Measurements from ENCODE around the gene NAV2.

NAV2 gene

DNA sequence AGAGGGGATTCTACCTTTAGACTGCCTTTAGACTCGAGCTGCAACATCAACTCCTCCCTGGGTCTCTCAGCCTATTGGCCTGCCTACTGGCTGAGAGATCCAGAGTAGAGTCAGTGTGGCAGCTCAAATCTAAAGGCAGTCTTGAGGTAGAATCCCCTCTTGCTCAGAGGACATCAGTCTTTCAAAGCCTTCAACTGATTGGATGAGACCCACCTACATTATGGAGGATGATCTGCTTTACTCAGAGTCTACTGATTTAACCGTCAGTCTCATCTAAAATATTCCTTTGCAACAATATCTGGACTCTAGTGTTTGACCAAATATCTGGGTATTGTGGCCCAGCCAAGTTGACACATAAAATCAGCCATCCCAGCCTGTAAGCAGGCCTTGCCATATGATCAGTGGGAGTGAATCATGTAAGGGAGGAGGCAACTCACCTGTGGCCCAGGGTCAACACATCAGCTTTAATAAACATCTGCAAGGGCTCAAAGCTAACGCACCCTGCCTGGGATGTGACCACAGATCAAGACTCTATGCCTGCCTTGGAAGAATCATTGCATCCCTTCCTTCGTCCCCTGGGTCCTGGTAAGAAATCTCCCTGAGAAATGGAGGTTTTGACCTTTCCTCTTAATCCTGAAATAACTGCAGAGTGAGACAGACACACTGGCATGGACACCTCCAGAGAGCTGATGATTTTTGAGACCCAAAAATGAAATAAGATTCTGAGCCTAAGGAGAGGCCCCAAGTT, 249.6 kb downstream of the NAV2 start:
- DNase-seq, result no peak

GRCh38 chr11:19962801-19963175, 250.2 kb downstream of the NAV2 start:
- no peak for DNase-seq

GRCh38 chr11:19963697-19964387, 251.2 kb downstream of the NAV2 start:
- DNase-seq, result peak; percentile 5

DNA sequence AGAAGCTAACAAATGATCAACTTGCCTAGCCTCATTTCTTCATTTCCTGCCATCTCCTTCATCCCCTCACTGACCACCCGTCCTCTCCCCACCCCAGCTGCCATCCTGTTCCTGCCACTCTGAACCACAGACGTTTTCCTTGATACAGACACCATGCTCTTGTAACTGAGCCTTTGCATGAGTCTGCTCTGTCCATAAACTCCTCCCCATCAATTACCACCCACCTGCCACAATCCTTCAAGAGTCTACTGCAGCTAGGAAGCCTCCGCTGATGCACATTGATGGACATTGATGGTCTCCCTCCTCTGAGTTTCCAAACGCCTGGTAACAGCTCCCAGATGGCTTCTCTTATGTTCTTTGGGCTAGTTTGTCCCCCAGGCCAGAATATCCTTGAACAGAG, 253.8 kb downstream of the NAV2 start:
- no peak for DNase-seq

GRCh38 chr11:19966927-19967326, 254.3 kb downstream of the NAV2 start:
- DNase-seq, result no peak

DNA sequence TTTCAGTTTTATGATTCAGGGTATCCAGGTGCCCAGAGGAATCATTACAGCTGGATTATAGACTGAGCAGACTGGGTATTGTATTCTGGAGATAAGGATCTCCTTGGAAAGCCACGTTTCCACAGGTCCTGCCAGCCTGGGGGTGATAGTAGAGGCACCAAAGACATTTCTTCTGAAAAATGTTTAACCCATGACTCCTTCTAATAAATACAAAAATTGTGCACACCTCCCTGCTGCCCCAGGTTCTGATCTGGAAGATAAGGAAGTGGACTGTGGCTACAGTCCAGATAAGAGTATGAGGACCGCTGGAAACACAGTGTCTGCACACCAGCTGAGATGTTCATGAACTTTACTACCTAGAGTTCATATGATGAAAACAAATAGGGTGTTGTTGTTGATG, 255.2 kb downstream of the NAV2 start:
- DNase-seq, result no peak

GRCh38 chr11:19968860-19969259, 256.2 kb downstream of the NAV2 start:
- no peak for DNase-seq

- peak; percentile 25 for DNase-seq
These were observed 258.3 kb downstream of the NAV2 start for GRCh38 chr11:19970944-19971343.

DNA sequence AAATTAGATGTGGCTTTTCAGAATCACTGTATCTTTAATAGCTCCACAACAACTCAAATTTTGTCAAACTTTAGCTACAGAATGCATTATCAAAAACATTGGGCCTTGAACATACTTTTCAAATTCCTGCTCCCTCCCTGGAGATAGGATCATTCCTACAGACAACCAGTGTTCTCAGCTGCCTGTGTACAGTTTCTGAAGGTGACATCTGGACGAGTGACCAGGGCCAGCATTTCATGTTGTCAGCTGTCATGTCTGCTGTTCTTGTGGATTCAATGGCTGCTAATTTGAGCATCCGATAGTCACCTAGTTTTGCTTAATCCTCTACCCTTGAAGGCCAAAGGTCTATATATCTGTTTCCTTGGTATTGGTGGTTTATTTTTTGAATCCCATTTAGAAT, 259.5 kb downstream of the NAV2 start:
- DNase-seq, result no peak

- no peak for DNase-seq
These were observed 260.0 kb downstream of the NAV2 start for GRCh38 chr11:19972651-19973050.

DNA sequence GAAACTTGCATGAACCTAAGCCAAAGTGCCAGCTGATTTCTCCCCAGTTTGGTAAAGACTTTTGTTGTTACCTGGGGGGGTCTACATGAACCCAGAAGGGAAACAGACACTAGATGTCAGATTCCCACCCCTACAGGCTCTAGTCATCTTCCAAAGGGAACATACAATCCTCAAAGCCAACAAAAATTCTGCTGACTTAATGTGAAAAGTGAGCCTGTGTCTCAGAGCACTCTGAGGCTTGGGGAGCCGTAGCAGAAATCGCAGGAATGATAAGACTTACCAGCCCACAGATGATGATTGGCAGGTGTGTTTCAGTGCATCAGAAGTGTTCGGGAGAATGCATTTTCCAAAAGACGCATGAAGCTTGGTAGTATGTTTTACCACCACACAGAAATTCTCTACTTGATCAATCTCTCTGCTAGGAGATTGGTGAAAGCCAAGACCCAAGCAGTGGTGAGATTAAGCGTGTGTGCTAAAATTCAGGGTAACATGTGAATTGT, 260.5 kb downstream of the NAV2 start:
- no peak for DNase-seq

- DNase-seq, result no peak
These were observed 262.2 kb downstream of the NAV2 start for GRCh38 chr11:19974886-19975285.

DNA sequence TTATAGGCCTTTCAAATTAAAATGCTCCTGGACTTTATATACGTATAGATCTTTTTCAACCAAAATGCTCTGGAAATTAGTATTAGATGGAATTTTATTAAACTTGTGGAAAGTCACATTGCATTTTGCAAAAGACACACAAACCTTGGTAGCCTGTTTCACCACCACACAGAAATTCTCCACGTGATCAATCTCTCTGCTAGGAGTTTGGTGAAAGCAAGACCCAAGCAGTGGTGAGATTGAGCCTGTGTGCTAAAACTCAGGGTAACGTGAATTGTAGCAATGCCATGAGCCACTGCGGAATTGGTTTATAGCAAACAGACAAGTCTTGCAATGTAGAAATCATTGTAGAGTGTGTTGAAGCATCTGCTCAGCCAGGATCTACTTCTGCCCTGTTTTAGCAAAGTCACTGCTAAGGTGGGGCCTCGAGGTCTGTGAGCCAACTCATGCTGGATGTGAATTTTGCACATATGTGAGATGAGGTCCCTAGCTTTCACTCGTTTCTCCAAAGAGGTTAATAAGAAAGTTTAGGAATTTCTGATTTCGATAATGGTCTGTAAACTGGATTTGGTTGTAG, 262.9 kb downstream of the NAV2 start:
- DNase-seq, result no peak

DNA sequence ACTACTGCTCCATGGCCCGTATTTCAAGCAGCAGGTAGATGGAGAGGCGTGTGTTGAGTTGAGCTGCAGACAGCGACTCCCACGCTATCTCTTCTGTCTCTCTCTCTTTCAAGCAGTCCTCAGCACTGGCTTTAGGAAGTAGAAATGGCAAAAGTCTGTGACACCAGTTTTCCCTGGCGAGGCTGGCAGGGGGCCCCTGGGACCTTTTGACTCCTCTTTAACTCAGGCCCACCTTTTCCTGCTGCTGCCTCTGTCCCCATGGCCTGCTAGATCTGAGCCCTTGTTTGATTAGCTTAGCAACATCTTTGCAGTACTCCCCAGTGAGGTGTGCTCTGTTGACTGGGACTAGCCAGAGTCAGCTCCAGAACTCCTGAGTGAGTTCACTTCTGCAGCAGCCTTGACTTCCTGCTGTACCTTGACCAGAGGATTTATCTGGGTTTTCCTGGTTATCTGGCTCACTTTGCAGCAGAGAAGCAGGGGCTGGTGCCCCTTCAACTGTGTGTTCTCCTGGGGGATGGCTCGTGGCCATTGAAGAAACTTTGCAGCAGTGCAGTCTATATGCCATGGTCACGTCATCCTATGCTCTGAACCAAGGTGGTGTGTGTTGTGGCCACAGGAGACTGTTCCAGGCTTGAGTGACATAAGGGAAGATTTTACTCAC, 263.8 kb downstream of the NAV2 start:
- no peak for DNase-seq

DNA sequence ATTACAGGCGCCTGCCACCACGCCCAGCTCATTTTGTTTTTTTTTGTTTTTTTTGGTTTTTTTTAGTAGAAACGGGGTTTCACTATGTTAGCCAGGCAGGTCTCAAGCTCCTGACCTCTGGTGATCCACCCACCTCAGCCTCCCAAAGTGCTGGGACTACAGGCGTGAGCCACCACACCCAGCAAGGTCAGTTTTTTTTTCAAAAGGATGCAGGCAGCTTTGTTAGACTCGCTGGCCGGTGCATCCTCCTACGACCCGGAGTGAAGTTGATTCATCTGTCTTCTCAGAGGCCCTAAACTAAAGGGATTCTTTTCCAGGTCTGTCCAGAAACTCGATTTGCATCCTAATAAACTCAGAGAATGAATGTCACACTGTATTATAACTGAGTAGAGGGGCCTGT, 265.3 kb downstream of the NAV2 start:
- DNase-seq, result no peak

DNA sequence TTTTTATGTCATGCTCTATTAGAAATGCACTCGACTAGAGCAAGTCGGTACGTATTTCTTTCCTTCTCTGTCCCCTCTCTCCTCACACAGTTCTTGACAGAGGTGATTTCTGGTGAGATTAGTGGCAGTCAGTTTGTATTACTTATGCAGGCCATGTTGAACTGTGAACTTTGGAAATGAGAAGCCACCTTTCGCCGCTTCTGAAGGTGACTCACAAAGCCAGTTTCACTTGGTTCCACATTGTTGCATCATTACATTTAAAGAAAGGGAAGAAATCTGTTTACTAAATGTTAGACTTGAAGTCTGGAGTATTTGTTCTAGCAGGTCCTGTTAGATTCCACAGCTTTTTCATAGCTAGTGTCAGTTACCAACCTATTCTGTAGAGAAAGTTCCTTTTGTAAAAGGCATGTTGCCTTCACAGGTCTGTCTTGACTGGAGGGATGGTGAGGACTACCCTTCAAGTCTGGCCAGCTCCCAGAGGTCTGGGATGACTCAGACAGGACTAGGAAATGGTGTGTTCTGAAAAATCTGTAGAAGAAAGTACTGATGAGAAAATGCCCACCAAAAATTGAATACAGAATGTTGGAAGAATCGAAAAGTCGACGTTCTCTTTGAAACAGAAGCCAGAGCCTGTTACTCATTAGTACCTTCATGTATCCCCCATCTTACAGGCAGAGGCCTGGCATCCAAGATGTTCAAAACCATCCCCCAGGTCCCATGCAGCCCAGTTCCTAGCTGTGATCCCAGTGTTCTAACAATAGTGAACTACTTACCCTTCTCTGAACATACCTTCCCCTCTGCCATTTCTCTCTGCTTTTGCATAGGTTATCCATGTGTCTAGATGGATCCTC, 266.3 kb downstream of the NAV2 start:
- no peak for DNase-seq

- DNase-seq, result no peak
These were observed 266.8 kb downstream of the NAV2 start for GRCh38 chr11:19979519-19979845.

GRCh38 chr11:19980388-19980787, 267.8 kb downstream of the NAV2 start:
- DNase-seq, result no peak

GRCh38 chr11:19980957-19981669, 268.5 kb downstream of the NAV2 start:
- no peak for DNase-seq

DNA sequence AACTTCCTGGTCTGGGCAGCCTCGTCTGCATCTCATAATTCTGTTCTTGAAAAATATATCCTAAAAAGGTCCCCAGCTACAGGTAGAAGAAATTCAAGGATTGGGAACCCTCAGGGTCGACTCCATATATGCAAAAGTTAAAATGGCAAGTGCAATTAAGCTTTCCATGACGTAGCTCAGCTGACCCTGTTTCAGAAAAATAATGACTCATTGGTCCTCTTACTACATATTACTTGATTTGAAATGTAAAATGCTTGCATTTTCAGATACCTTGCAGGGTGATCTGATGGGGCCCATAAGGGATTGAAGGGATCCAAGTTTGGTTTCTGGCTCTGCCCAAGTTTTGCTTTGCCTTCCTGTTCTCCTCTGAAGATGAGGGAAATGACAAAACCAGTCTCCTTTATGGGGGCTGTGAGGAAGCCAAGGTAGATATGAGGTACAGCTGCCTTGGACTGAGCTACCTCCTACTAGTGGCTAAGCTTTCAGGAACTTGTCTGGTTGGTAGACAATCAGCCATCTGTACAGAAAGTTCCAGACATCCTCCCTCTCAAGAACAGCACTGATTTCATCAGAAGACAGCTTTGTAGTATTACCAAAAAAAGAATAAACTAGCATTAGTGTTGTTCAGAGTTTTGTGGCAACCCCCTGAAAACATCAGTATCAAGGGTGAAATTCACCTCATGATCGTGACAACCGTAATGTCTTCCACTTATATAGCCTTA, 270.3 kb downstream of the NAV2 start:
- DNase-seq, result no peak

GRCh38 chr11:19984048-19984742, 271.6 kb downstream of the NAV2 start:
- no peak for DNase-seq

Measured in stimulated activated CD4-positive, alpha-beta T cell treated with anti-CD3 and anti-CD28 coated beads, Interleukin-15, amount 100 ng/mL, for 24 hours (primary cell).